Naive thymus-derived CD4-positive, alpha-beta T cell (primary cell): ENCODE results near the gene STK38. TPM values are rescaled to one million over a fixed set of nuclear protein-coding genes. Genes with fewer than 3 reads are reported as not detected.
A peak's percentile ranks its signal among the peaks of the same experiment; 100 is the strongest.

Experiments
- ATAC-seq: fragments of 150-1000 bp; cut with Tn5 transposase; 2 replicates; pipeline ENCODE4 v1.10.0; 2021; ENCODE audit warnings: mild to moderate bottlenecking, moderate library complexity
- CTCF ChIA-PET: fragments of 350-600 bp; sonication (Branson Sonifier 250); formaldehyde crosslinking; loops from one replicate; lab custom pipeline; 2021; ENCODE audit warnings: antibody characterized with exemption; lab: Charles Lee
- POLR2A ChIA-PET: fragments of 350-600 bp; sonication (Branson Sonifier 250); formaldehyde crosslinking; loops from one replicate; lab custom pipeline; 2021; ENCODE audit warnings: antibody characterized with exemption, inconsistent platforms; lab: Charles Lee
- DNase-seq, 9 donors: peaks; one replicate each; pipeline versions ENCODE4 v3.0.0 to v3.0.0-alpha.2; 2020 to 2022; ENCODE audit warnings: mixed read lengths in 1 of 9
- H3K27ac ChIP-seq: one replicate; pipeline ENCODE4 v1.7.0; 2013; ENCODE audit warnings: mild to moderate bottlenecking, low read depth, low read length, moderate library complexity
- H3K27me3 ChIP-seq, 2 donors: one replicate each; pipeline ENCODE4 v1.7.0; 2013; ENCODE audit warnings: low read length in 2 of 2, mild to moderate bottlenecking in 2 of 2, moderate library complexity in 2 of 2; ENCODE audit not compliant: control insufficient read depth in 2 of 2, insufficient read depth in 2 of 2
- H3K36me3 ChIP-seq, 3 experiments: 1 replicate in 2 of 3; 2 replicates in 1 of 3; pipeline ENCODE4 v1.7.0; 2013; ENCODE audit warnings: low read length in 3 of 3, mild to moderate bottlenecking in 3 of 3, moderate library complexity in 1 of 3; ENCODE audit not compliant: insufficient read depth in 3 of 3, control insufficient read depth in 2 of 3
- H3K4me1 ChIP-seq, 2 donors: one replicate each; pipeline ENCODE4 v1.7.0; 2013; ENCODE audit warnings: low read length in 2 of 2, mild to moderate bottlenecking in 2 of 2, moderate library complexity in 1 of 2; ENCODE audit not compliant: control insufficient read depth in 2 of 2, insufficient read depth in 2 of 2
- H3K4me3 ChIP-seq: 2 replicates; pipeline ENCODE4 v1.7.0; 2013; ENCODE audit warnings: mild to moderate bottlenecking, low read length
- H3K9me3 ChIP-seq, 3 experiments: 1 replicate in 2 of 3; 2 replicates in 1 of 3; pipeline ENCODE4 v1.7.0; 2013; ENCODE audit warnings: low read length in 3 of 3; ENCODE audit not compliant: control insufficient read depth in 2 of 3
- H3K27ac Mint-ChIP-seq, 9 donors: one replicate each; pipeline ENCODE4 v1.8.0; 2020 to 2022; ENCODE audit warnings: mixed read lengths in 9 of 9, mild to moderate bottlenecking in 8 of 9, moderate library complexity in 5 of 9, inconsistent platforms in 2 of 9
- H3K27me3 Mint-ChIP-seq, 5 donors: one replicate each; pipeline ENCODE4 v1.8.0; 2021 to 2022; ENCODE audit warnings: mixed read lengths in 5 of 5, mild to moderate bottlenecking in 1 of 5
- H3K36me3 Mint-ChIP-seq, 5 donors: one replicate each; pipeline ENCODE4 v1.8.0; 2020 to 2022; ENCODE audit warnings: mixed read lengths in 5 of 5, mild to moderate bottlenecking in 3 of 5, inconsistent platforms in 1 of 5
- H3K4me1 Mint-ChIP-seq, 7 donors: one replicate each; pipeline ENCODE4 v1.8.0; 2020 to 2022; ENCODE audit warnings: mixed read lengths in 7 of 7, mild to moderate bottlenecking in 3 of 7, inconsistent platforms in 1 of 7
- H3K4me3 Mint-ChIP-seq, 10 donors: one replicate each; pipeline ENCODE4 v1.8.0; 2020 to 2022; ENCODE audit warnings: mild to moderate bottlenecking in 10 of 10, mixed read lengths in 10 of 10, moderate library complexity in 6 of 10, inconsistent platforms in 2 of 10
- H3K9me3 Mint-ChIP-seq, 11 donors: one replicate each; pipeline ENCODE4 v1.8.0; 2020 to 2022; ENCODE audit warnings: mixed read lengths in 11 of 11, mild to moderate bottlenecking in 4 of 11, inconsistent platforms in 1 of 11, moderate library complexity in 1 of 11
- intact Hi-C, 2 donors: fragments of 100-400 bp; cut with micrococcal nuclease; formaldehyde crosslinking; loops; one replicate each; pipeline ENCODE4 v1.15.1; 2023
- polyA plus RNA-seq, 2 donors: library from polyadenylated mRNA; unstranded; fragments of 300-500 nt; fragmentation: Illumina TruSeq; gene quantifications; one replicate each; pipeline ENCODE4 v1.2.3, GENCODE V29; 2021
- total RNA-seq, 6 experiments: library from RNA in 5 of 6; stranded (reverse) in 5 of 6; gene quantifications; 1 replicate in 5 of 6; 2 replicates in 1 of 6; pipeline ENCODE4 v1.2.3 and lab custom pipeline; 2021 to 2026

The STK38 gene
- total and polyA plus RNA-seq, 7 experiments from 2014 or later: 56.6 to 193 (median 95.0) TPM

GRCh38 chr6:36547646-36548400 is 544 bp upstream of the STK38 start:
- Histone ChIP-seq H3K4me3 (peak overlapping the region; percentile 98), H3K27ac (peak overlapping the region; percentile 95), H3K36me3 (peaks cover 0 to 8% (median 0%) of the 10 kb centered on the region in 3 experiments), H3K27me3 (no peaks in the 10 kb centered on the region), H3K9me3 (no peaks in the 10 kb centered on the region), H3K4me1 (peaks cover 23 to 31% of the 10 kb centered on the region in 2 donors)
- peaks cover 0 to 2% (median 0%) of the 10 kb centered on the region in 5 donors for H3K27me3 Mint-ChIP-seq
- H3K4me3 Mint-ChIP-seq: peak overlapping the region; percentile 96 to 99 (median 98)
- H3K4me1 Mint-ChIP-seq: peaks cover 15 to 53% (median 41%) of the 10 kb centered on the region in 7 donors
- DNase-seq (peak in 6 of 9 donors; percentile 26 to 36 (median 31)), ATAC-seq (no peak)
- H3K9me3 Mint-ChIP-seq: peaks cover 0 to 5% (median 0%) of the 10 kb centered on the region in 11 donors
- intact Hi-C loops: loop anchor here (1.0 to 5.0 kb wide), 12 partner anchors 13 to 134 kb away; partner anchors contain the start of genes SRSF3 (in 2 of the 2), CDKN1A (in 1 of the 2), KCTD20 (in 1 of the 2) and PXT1 (in 1 of the 2)
- CTCF ChIA-PET: interaction anchor here (0.7 to 1.0 kb wide), 2 partner anchors 32 to 65 kb away, joined by 4 to 7 read pairs; no protein-coding TSS in a partner anchor
- POLR2A ChIA-PET: interaction anchor here (0.5 to 2.2 kb wide), 15 partner anchors 8 to 1488 kb away, joined by 3 to 20 read pairs (median 3); partner anchors contain the start of gene SRSF3
- H3K27ac Mint-ChIP-seq: peak overlapping the region; percentile 89 to 99 (median 98)
- H3K36me3 Mint-ChIP-seq: peaks cover 4 to 20% (median 12%) of the 10 kb centered on the region in 5 donors

DNA sequence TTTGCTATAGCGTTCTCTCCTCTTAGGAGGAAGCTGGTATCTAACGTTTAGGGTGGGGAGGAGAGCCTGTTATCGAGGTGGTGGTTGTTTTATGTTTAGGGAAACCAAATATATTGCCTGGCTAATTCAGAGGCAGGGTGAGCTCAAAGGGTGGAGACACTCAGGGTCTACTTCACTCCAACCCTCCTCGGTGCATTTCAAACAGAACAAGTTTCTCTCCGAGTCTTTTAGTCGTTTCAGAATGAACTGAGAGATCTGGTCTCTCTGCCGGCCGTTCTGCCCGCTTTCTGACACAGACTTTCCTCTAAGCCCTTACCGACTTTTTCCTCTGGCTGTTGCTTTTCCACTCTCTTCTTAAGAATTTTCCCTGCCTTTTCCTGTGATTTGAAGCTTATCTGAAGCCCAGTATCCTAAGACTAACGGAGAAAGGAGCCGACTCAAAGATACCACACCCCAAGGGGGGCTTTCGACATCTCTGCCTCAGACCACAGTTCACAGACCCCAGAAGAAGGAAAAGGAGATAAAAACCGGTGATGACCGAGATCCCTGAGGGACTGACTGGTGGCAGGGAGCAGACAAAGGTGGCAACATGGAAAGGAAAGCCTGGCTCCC is 865 bp downstream of the STK38 start:
- Histone ChIP-seq H3K4me1 (peaks cover 35 to 45% of the 10 kb centered on the region in 2 donors), H3K36me3 (peaks cover 0 to 12% (median 5%) of the 10 kb centered on the region in 3 experiments), H3K4me3 (peak overlapping the region; percentile 98), H3K27me3 (no peaks in the 10 kb centered on the region), H3K27ac (peak overlapping the region; percentile 95), H3K9me3 (no peaks in the 10 kb centered on the region)
- POLR2A ChIA-PET: interaction anchor here (0.6 to 8.4 kb wide), 20 partner anchors 9 to 624 kb away, joined by 3 to 288 read pairs (median 4); partner anchors contain the start of genes KCTD20, PIM1, PXT1 and SRSF3
- Mint-ChIP-seq H3K9me3 (peaks cover 0 to 5% (median 0%) of the 10 kb centered on the region in 11 donors), H3K27me3 (no peaks in the 10 kb centered on the region), H3K4me1 (peaks cover 20 to 66% (median 48%) of the 10 kb centered on the region in 7 donors), H3K4me3 (peak overlapping the region; percentile 96 to 99 (median 98)), H3K36me3 (peaks cover 4 to 23% (median 18%) of the 10 kb centered on the region in 5 donors), H3K27ac (peak overlapping the region; percentile 89 to 99 (median 98))
- ATAC-seq: peak; percentile 8
- intact Hi-C loops: loop anchor here (2.0 to 5.0 kb wide), 8 partner anchors 14 to 136 kb away; partner anchors contain the start of genes CDKN1A (in 1 of the 2), KCTD20 (in 1 of the 2) and PXT1 (in 1 of the 2)
- CTCF ChIA-PET: interaction anchor here (1.4 kb wide), 1 partner anchor 33 kb away, joined by 4 read pairs; no protein-coding TSS in a partner anchor
- DNase-seq: peak in 8 of 9 donors; percentile 23 to 59 (median 38)

DNA sequence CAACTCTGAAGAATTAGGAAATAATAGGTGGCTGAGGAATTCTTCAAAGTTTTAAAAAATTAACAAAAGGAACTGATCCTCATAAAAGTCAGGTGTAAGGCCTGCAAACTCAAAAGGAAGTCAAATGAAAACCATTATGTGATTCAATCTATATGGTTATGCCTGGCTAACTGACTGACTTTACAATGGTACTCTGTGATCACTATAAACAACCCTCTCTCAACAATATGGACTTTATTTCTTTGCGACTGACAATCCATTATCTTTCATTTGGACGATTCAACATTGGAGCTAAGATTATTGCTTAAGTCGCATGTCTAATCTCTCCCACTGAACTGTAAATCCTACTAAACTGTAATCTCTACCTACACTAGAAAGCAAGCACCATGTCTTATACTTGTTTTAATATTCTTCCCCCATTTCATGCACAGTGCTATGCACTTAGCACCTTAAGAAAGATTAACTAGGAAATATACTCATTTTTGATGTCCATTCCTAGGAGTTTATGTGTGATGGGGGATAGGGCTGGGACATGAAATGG is 1.4 kb downstream of the STK38 start:
- H3K9me3 ChIP-seq: no peaks in the 10 kb centered on the region
- peaks cover 0 to 13% (median 10%) of the 10 kb centered on the region in 3 experiments for H3K36me3 ChIP-seq
- Mint-ChIP-seq H3K4me3 (peak overlapping the region; percentile 96 to 99 (median 98)), H3K36me3 (peaks cover 4 to 26% (median 24%) of the 10 kb centered on the region in 5 donors), H3K27me3 (no peaks in the 10 kb centered on the region), H3K27ac (peak overlapping the region; percentile 89 to 99 (median 98)), H3K4me1 (peaks cover 25 to 71% (median 54%) of the 10 kb centered on the region in 7 donors), H3K9me3 (peaks cover 0 to 5% (median 0%) of the 10 kb centered on the region in 11 donors)
- H3K4me3 ChIP-seq: peak overlapping the region; percentile 98
- peak overlapping the region; percentile 95 for H3K27ac ChIP-seq
- DNase-seq (no peak), ATAC-seq (no peak)
- intact Hi-C loops: loop anchor here (2.0 to 5.0 kb wide), 8 partner anchors 15 to 136 kb away; partner anchors contain the start of genes CDKN1A (in 1 of the 2), KCTD20 (in 1 of the 2) and PXT1 (in 1 of the 2)
- ChIA-PET CTCF (interaction anchor here (0.9 to 1.4 kb wide), 2 partner anchors 34 to 49 kb away, joined by 3 to 4 read pairs; partner anchors contain the start of gene SRSF3), POLR2A (interaction anchor here (0.5 to 8.4 kb wide), 23 partner anchors 9 to 624 kb away, joined by 3 to 288 read pairs (median 4); partner anchors contain the start of genes KCTD20, PIM1, PXT1 and SRSF3)
- no peaks in the 10 kb centered on the region for H3K27me3 ChIP-seq
- peaks cover 40 to 50% of the 10 kb centered on the region in 2 donors for H3K4me1 ChIP-seq

GRCh38 chr6:36544228-36544627 is 3.1 kb downstream of the STK38 start:
- Mint-ChIP-seq H3K9me3 (peaks cover 0 to 5% (median 0%) of the 10 kb centered on the region in 11 donors), H3K4me1 (peaks cover 28 to 76% (median 65%) of the 10 kb centered on the region in 7 donors), H3K27ac (peak overlapping the region; percentile 87 to 99 (median 98)), H3K36me3 (peaks cover 4 to 37% (median 34%) of the 10 kb centered on the region in 5 donors), H3K27me3 (no peaks in the 10 kb centered on the region), H3K4me3 (peak overlapping the region; percentile 91 to 99 (median 98))
- CTCF ChIA-PET: interaction anchor here (1.7 kb wide), 1 partner anchor 38 kb away, joined by 5 read pairs; no protein-coding TSS in a partner anchor
- POLR2A ChIA-PET: interaction anchor here (0.7 to 8.4 kb wide), 18 partner anchors 10 to 1870 kb away, joined by 3 to 288 read pairs (median 5); partner anchors contain the start of genes KCTD20, PXT1 and SRSF3
- peaks cover 51 to 67% of the 10 kb centered on the region in 2 donors for H3K4me1 ChIP-seq
- no peaks in the 10 kb centered on the region for H3K9me3 ChIP-seq
- DNase-seq: peak in 8 of 9 donors; percentile 29 to 89 (median 84)
- no peaks in the 10 kb centered on the region for H3K27me3 ChIP-seq
- peak overlapping the region; percentile 98 for H3K4me3 ChIP-seq
- H3K36me3 ChIP-seq: peaks cover 10 to 25% (median 18%) of the 10 kb centered on the region in 3 experiments
- peak; percentile 56 for ATAC-seq
- peak overlapping the region; percentile 95 for H3K27ac ChIP-seq
- intact Hi-C loops: no loop called here

DNA sequence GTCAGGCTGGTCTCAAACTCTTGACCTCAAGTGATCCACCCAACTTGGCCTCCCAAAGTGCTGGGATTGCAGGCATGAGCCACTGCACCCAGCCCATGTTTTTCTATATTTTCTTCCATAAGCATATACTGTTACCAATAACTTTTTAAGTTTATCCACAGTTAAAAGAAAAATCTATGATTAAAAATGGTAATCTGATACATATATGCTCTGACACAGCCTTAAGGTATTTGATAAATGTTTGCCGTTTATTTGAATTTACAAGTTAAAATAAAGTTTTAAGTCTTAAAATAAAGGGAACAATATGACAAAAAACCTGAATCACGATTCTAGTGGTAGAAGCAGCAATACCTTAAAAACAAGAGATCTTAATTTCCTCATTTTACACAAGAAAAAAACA is 5.2 kb downstream of the STK38 start:
- Mint-ChIP-seq H3K36me3 (peaks cover 4 to 48% (median 42%) of the 10 kb centered on the region in 5 donors), H3K9me3 (peaks cover 0 to 4% (median 0%) of the 10 kb centered on the region in 11 donors), H3K4me1 (peaks cover 22 to 71% (median 52%) of the 10 kb centered on the region in 7 donors), H3K4me3 (peak overlapping the region; percentile 60 to 98 (median 80)), H3K27me3 (no peaks in the 10 kb centered on the region), H3K27ac (peak overlapping the region in 8 of 9 donors; percentile 72 to 99 (median 95))
- intact Hi-C loops: no loop called here
- Histone ChIP-seq H3K36me3 (peaks cover 12 to 36% (median 18%) of the 10 kb centered on the region in 3 experiments), H3K27me3 (no peaks in the 10 kb centered on the region), H3K9me3 (no peaks in the 10 kb centered on the region), H3K4me3 (peak overlapping the region; percentile 23), H3K27ac (peak overlapping the region; percentile 95), H3K4me1 (peaks cover 48 to 59% of the 10 kb centered on the region in 2 donors)
- DNase-seq: no peak
- ChIA-PET POLR2A (interaction anchor here (0.6 to 8.4 kb wide), 9 partner anchors 8 to 119 kb away, joined by 3 to 288 read pairs (median 4); partner anchors contain the start of gene SRSF3), CTCF (interaction anchor here (0.7 kb wide), 1 partner anchor 38 kb away, joined by 9 read pairs; no protein-coding TSS in a partner anchor)
- ATAC-seq: no peak
